Midbrain (tissue), 1 donor: Measurements from ENCODE around the gene MOB2.
A peak's percentile ranks its signal among the peaks of the same experiment; 100 is the strongest.

ENCODE experiments used
- DNase-seq: peaks from one replicate; lab custom pipeline; 2025; lab: John Stamatoyannopoulos, UW

Gene MOB2

GRCh38 chr11:1486054-1486825 is at the start of gene MOB2:
Gene MOB2 (minus strand): TSS chr11:1486779. CDS start chr11:1486556, 223 bp downstream.
- DNase-seq, result peak; percentile 48

GRCh38 chr11:1534682-1535081 is 48.1 kb upstream of the MOB2 start:
- DNase-seq, result no peak

GRCh38 chr11:1534171-1534570 is 47.6 kb upstream of the MOB2 start:
- DNase-seq, result no peak

GRCh38 chr11:1533342-1533725 is 46.8 kb upstream of the MOB2 start:
- no peak for DNase-seq

- DNase-seq, result no peak
These were observed 46.2 kb upstream of the MOB2 start for GRCh38 chr11:1532606-1533341.

GRCh38 chr11:1532014-1532586 is 45.5 kb upstream of the MOB2 start:
- DNase-seq, result peak; percentile 46

GRCh38 chr11:1531449-1532013 is 45.0 kb upstream of the MOB2 start:
- no peak for DNase-seq

- no peak for DNase-seq
These were observed 44.3 kb upstream of the MOB2 start for GRCh38 chr11:1530686-1531448.

GRCh38 chr11:1529774-1530173 is 43.2 kb upstream of the MOB2 start:
- DNase-seq, result no peak

GRCh38 chr11:1529286-1529685 is 42.7 kb upstream of the MOB2 start:
- no peak for DNase-seq

GRCh38 chr11:1528710-1529109 is 42.1 kb upstream of the MOB2 start:
- DNase-seq, result no peak

GRCh38 chr11:1526785-1527184 is 40.2 kb upstream of the MOB2 start:
- no peak for DNase-seq

GRCh38 chr11:1523779-1524178 is 37.2 kb upstream of the MOB2 start:
- DNase-seq, result no peak

GRCh38 chr11:1523077-1523476 is 36.5 kb upstream of the MOB2 start:
- no peak for DNase-seq

GRCh38 chr11:1522081-1522424 is 35.5 kb upstream of the MOB2 start:
- no peak for DNase-seq

- no peak for DNase-seq
These were observed 35.0 kb upstream of the MOB2 start for GRCh38 chr11:1521382-1522080.

- no peak for DNase-seq
These were observed 34.2 kb upstream of the MOB2 start for GRCh38 chr11:1520663-1521267.

GRCh38 chr11:1520209-1520662 is 33.7 kb upstream of the MOB2 start:
- DNase-seq, result no peak

- no peak for DNase-seq
These were observed 32.7 kb upstream of the MOB2 start for GRCh38 chr11:1519028-1520010.

GRCh38 chr11:1518301-1518700 is 31.7 kb upstream of the MOB2 start:
- no peak for DNase-seq
